ENCODE data around the gene CCDC178.

The CCDC178 gene

DNA sequence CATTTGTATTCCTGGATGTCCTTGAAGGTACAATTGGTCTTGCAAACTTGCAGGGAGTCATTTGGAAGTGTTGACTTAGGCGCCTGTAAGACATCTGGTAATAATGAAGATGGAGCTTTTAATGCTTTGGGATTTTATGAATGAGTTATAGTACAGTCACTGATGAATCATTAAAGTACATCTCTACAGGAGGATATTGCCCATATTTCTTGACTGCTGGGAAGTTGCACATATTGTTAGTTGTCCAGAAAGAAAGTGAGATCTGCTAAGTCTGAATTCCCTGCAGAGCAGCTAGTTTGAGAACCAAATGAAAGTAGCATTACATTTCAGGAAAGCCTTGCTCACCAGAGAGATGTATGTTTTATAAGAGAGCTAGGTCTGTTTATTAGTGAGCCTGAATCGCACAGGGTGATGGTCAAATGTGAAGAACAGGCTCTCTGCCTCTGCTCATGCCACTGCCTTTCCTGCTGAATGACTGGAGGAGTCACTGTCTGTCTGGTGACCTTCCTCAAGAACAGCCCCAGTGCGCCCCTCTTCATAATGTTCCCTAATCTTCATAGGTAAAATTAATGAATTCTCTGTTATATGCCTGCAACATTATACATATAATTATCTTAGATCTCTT, 528.7 kb downstream of the CCDC178 start:
- no peak for DNase-seq (ENCODE audit: low spot score)

DNA sequence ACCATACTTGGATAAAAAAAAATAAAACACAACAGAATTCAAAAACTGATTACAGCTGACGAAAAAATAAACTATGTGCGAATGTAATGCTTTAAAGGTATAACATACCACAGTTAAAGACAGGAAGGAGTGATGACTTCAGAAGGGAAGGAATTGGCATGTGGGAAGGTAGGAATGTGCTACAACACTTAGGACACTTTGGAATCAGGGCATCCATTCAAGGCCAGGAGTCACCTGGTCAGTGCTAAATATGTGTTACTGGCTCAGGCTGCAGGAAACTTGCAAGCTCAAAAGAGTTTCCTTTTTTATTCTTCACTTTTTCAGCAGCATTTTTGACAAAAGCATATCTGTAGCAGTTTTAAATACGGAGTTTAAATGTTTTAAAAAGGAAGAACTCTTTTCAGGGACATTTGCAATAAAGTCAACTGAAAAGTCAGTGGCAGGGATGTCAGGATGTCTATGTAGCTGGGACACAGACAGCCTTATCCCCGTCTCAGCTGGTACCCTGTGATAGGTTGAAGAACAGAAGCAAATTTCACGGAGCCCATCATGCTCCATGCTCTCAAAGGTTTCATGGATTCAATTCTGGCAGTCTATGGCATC, 529.7 kb downstream of the CCDC178 start:
- no peak for DNase-seq (ENCODE audit: low spot score)

DNA sequence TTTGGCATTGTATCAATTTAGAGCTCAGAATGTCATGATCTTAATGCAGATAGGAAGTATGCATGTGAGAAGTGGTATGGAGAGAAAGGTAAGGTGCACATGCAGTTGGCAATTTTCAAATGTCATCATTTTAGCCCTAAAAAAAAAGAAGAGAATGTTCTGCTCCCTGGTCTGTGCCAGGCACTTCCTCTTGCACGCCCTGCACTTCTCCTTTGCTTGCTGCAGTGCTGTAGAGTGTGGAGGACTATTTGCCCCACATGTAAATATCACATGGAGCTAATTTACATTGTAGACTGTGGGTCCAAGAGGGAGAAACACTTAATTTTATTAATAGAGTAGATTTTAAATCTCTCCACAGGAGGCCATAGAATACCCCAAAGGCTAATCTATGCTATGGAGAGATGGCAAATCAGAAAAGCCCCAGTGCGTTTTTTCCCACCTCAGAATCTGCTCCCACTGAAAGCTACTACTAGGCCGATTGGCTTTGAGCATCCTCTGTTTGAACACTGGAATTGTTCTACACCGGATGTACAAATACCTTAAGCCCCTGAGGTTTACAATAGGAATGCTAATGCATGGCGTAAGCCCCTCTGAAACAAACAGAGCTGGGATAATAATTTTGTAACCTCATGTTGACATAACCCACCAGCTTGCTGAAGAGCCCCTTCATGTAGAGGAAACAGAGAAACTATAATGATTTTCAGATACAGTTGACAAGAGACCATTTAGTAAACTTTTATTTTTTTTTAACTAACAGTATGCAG, 530.5 kb downstream of the CCDC178 start:
- DNase-seq (ENCODE audit: low spot score): no peak

DNA sequence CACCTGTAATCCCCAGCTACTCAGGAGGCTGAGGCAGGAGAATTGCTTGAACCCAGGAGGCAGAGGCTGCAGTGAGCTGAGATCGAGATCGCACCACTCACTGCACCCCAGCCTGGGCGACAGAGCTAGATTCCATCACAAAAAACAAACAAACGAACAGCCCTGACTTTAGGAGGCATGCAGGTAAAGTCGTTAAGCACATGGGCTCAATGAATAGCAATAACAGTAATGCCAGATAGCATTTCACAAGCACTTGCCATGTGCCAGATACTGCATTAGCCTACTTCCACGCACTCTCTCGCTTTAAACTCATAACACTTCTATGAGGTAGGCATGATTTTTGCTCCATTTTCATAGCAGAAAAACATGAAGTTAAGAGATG, 532.1 kb downstream of the CCDC178 start:
- DNase-seq (ENCODE audit: low spot score): no peak

DNA sequence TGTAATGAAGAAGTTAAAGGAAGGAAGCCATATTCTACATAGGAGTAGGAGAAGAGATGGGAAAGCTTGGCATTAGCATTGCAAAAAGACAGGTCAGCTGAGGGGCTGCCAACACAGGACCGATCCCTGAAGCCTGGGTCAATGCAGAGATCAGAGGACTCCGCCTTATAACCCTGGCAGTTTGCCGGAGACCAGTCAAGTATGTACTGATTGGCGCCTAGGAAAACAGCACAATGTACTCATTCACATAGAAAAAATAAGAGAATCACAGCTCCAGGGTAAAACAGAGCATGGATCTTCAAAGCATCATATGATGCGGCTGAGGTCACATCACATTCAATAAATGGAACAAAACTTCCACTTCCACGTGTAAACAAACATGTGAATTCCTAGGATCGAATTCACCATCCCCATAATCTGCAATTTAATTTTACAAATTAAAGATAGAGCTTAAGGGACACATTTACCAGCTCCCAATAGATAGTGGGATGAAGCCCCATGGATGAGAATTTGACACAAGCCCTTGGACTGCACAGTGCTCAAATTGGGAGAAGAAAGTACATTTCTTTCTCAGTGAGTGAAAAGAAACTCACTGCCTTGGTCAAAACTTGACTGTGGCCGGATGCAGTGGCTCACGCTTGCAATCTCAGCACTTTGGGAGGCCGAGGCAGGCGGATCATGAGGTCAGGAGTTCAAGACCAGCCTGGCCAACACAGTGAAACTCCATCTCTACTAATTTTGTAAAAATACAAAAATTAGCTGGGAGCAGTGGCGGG, 532.7 kb downstream of the CCDC178 start:
- no peak for DNase-seq (ENCODE audit: low spot score)

DNA sequence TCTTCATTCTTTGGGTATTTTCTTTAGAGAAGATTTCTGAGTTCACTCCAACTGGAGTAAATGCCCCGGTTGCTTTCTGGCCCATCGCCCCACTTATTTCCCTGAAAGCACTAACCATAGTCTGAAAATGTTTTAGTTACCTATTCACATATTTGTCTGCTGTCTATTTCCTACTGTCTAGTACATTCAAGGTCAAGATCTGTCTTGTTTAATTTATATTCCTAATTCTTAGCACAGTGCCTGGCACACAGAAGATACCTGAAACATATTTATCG, 533.3 kb downstream of the CCDC178 start:
- DNase-seq (ENCODE audit: low spot score): no peak

DNA sequence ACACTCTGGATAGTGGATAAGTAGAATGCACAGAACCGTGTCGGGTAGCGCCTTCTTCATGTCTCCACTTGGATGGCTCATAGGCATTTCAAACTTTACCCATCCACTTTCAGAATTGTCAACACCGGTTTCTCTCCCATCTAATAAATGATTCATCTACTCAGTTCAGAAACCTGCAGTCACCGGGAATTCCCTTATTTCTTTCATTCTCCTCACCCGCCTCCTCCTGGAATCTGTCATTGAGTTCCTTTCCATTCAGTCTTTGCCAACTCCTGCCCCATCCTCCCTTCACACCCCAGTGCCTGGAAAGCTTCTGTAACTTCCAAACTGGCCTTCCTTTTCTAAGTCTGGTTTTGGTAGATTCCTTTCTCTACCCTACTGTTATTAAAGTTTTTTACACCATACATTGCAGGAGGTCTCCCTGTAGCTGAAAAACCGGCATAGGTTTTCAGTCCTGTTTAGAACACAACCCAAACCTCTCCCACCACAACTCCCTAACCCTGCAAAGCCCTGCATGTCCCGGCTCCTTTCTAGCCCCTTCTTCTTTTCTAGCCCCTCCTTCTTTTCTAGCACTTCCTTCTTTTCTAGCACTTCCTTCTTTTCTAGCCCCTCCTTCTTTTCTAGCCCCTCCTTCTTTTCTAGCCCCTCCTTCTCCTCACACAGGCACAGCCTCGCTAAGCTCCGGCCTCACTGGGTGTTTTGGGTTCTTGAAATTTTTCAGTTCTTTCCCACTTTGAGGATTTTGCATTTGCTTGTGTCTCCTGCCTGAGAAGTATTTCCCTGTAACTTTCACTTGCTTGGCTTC, 533.8 kb downstream of the CCDC178 start:
- DNase-seq (ENCODE audit: low spot score): no peak

DNA sequence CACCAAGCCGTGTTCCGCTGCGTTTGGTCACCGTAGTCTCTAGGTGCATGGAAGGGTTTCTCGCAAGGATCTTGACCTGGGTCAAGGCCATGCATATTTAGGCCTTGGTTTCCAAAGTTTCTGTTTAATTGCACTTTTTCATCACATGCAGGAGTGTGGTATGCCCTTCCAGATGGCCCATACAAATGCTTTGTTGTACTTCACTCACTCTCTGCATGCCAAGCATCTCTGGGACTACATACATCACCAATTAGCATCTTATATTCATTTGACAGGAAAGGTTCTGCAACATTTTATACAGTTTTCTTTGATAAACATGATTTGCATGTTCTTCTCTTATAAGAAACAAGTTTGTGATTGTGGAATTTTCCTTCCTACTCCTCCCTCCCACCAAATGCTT, 534.9 kb downstream of the CCDC178 start:
- DNase-seq (ENCODE audit: low spot score): no peak

DNA sequence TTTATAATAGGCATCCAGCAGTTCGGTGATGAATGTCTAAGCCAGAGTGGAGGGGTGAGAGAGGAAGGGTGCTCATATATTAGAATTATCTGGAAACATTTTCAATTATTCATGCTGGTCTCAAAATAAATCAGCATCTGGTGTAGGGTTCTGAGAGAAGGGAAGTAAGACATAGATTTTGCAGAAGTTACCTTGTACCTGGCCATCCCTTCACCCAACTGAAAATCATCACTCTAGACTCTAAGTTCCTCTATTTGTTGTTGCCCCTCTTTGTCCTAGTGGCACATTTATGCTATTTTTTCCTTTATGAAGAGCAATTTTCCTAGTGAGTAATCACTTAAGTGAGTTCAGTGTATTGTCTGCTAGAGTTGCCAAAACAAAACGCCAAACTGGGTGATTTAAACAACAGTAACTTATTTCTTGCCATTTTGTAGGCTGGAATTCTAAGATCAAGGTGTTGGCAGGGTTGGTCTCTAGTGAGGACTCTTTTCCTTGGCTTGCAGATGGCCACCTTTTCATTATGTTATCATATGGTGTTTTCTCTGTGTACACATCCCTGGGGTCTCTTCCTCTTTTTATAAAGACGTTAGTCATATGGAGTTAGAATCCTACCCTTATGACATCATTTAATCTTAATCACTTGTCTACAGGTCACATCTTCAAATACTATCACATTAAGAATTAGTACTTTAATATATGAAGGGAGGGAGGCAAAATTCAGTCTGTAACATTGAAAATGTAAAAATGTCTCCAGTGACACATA, 537.8 kb downstream of the CCDC178 start:
- no peak for DNase-seq (ENCODE audit: low spot score)

DNA sequence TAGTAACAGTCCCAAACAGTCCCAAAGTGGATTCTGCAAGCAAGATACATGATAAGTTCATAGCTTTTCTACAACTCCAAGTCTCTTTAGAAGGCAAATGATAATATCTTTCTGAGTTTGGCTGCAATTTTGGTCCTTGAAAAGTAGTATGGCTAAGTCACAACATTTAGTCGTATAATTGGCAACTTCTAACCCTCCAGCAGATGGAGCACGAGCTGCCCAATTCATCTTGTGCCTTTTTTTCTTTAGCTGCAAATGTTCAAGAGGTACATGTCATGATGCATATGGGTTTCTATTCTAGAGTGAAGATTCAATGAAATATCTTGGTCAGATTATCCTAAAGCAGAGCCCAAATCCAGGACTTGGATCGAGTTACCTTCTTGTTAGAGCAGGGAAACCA, 540.7 kb downstream of the CCDC178 start:
- no peak for DNase-seq (ENCODE audit: low spot score)

DNA sequence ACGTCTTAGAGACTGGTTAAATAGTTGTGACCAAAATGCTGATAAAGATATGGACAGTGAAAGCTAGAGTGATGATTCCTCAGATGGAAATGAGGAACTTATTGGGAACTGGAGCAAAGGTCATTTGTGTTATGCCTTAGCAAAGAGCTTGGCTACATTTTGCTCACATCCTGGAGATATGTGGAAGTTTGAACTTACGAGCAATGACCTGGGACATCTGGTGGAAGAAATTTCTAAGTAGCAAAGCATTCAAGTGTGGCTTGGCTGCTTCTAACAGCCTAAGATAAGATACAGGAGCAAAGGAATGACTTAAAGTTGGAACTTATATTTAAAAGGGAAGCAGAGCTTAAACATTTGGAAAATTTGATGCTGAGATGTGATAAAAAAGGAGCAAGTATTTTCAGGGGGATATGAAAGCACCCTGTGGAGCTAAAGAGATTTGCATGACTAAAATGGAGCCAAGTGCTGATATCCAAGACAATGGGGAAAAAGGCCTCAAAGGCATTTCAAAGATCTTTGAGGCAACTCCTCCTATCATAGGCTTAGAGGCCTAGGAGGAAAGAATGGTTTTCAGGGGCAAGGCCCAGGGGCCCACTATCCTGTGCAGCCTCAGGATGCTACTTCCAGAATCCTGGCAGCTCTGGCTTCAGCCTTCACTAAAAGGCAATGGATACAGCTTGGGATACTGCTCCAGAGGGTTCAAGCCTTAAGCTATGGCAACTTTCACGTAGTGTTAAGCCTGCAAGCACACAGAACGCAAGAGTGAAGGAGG, 543.6 kb downstream of the CCDC178 start:
- no peak for DNase-seq (ENCODE audit: low spot score)

DNA sequence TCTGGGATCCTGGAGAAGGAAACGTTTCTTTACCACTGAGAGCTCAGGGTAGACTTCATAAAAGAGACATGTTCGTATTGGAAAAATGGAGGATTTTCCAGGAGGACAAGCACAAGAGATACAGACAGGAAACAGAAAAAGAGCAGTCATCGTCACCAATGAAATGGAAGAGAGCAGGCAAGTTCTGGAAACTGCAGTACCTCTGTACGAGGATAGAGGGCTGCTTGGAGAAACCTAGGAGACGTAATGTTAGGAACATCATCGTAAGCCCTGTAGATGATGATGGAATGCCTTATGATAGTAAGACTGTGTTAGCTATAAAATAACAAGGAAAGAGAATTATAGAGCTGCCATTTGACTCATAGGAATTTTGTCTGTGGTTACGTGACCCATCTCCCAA, 546.6 kb downstream of the CCDC178 start:
- DNase-seq (ENCODE audit: low spot score): no peak

DNA sequence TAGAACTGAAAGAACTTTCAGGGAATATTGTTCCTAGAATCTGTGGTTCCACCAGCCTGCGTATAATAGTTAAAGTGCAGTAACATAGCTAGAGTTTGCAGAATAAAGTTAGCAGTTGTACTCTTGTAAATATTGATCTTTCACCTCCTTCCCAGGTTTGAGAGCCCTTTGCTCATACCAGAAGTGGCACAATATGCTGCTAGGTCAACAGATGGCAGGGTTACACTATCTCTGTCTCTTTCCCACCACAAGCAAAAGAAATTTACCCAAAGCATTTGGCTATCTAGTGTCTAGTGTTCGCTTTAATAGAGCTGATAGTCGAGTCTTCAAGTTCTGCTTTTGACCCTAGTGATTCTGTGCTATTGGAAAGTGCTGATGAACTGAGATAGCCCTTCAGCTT, 548.7 kb downstream of the CCDC178 start:
- DNase-seq (ENCODE audit: low spot score): no peak

DNA sequence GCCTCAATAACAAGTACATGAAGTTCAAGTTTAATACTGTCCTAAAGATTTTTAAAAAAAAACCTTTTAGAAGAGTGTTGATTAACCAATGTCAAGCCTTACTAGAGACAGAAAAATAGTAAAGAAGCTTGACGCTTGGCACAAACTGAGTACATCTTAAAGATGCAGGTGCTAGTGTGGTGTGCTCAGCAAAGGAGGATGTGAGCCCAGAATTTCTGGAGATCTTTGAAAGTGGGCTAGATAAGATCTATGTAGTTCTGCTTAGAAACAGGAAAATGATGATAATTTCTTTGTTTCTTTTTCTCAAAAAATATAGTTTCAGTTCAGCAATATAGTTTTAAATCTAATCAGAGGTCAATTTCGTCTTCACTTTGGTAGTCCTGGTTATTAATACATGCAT, 549.4 kb downstream of the CCDC178 start:
- DNase-seq (ENCODE audit: low spot score): no peak

DNA sequence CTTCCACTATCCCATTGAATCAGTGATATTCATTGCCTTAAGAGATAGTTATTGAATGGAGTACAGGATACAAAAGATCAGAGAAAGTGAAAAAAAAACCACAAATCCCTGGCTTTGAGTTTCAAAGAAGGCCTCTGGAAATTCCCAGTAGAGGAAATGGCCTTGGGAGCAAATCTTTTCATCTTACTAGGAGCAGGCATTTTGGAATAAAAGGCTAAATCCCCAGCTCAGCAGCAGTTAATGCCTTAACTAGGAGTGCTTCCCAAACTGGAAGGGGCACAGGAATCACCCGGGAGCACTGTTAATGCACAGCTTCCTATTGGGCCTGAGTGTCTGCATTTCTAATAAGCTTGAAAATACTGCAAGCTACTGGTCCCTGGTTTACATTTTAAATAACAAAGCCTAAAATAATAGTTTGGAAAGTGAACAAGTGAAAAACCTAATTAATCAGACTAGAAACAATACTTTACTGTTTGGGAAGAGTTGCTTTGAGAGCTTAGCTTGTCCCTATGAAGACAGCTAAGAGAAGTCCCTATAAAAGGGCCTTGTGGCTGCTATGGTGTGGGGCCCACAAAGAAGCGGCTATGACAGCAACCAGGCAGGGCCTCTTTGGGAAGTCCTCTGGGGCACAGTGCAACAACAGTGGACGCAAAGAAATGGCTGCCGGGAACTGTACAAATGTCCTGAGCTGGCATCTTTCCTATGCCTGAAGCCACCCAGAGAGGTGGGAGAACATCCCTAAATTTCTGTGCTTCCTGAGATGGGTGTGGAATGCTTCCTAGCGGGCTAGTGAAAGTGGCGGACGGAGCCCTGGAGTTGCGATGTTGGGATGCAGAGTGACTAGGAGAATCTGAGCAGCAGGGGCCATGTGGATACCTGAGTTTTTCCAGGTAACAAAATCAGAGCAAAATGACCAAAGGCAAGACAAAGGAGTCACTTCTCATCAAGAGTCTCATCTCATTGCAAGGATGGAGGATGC, 550.6 kb downstream of the CCDC178 start:
- no peak for DNase-seq (ENCODE audit: low spot score)

DNA sequence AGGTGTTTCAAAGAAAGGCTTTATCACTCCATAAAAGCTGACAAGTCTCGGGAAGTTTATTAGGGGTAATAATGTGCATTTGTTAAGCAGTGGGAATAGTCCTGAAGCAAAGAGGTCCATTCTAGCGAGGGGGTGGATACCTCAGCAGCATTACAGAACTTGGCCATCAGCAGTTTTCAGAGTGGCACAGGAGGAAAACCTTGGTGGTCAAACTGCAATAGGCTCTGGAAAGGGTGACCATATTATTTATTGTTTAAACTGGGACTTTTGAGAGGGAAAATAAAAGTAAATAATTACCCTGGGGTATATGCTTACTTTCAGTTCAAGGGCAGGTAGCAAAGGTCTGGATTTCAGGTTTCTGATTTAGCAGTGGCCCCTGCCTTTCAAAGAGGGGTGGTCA, 552.2 kb downstream of the CCDC178 start:
- DNase-seq (ENCODE audit: low spot score): no peak
